CD4-positive, CD25-positive, alpha-beta regulatory T cell (primary cell): ENCODE results near the gene FAM50B. TPM values are rescaled to one million over a fixed set of nuclear protein-coding genes. Genes with fewer than 3 reads are reported as not detected.

Experiments
- polyA plus RNA-seq, 4 donors: library from polyadenylated mRNA; unstranded; fragments of 300-500 nt; fragmentation: Illumina TruSeq; gene quantifications; one replicate each; pipeline ENCODE4 v1.2.3, GENCODE V29; 2021
- total RNA-seq: library from RNA; stranded (reverse); gene quantifications from one replicate; pipeline ENCODE4 v1.2.3, GENCODE V29; 2022

FAM50B gene
- total and polyA plus RNA-seq, 5 donors from 2014 or later: 6.0 to 23.8 (median 21.1) TPM

Other genes starting within 250 kb of the FAM50B start
- gene PXDC1, start 97.7 kb upstream of the FAM50B start, total RNA-seq: 1.1 TPM
- gene PXDC1, start 97.7 kb upstream of the FAM50B start, polyA plus RNA-seq: not detected
- gene FAM217A, start 229.8 kb downstream of the FAM50B start, total RNA-seq: not detected
- under 1 TPM in 2 of 4 donors, not detected in 2; 0.08 to 0.22 TPM for gene FAM217A, start 229.8 kb downstream of the FAM50B start, polyA plus RNA-seq